Heart left ventricle (tissue), 16 donors: ENCODE data around the gene CTDP1. TPM values are rescaled to one million over a fixed set of nuclear protein-coding genes. Genes with fewer than 3 reads are reported as not detected.

Experiments
- ATAC-seq, 4 donors: fragments of 200-7000 bp; cut with Tn5 transposase; one replicate each; pipeline ENCODE4 v1.9.1; 2020 to 2022; ENCODE audit warnings: moderate library complexity in 4 of 4, mild to moderate bottlenecking in 3 of 4, moderate number of reproducible peaks in 1 of 4
- DNase-seq, 5 donors: peaks; one replicate each; pipeline ENCODE4 v3.0.0-alpha.2; 2020
- H3K27ac ChIP-seq, 12 donors: fragments of 200-600 bp; sonication (generic) in 4 of 12; one replicate each; pipeline versions ENCODE4 v1.5.0 to v1.8.0; 2016 to 2022; ENCODE audit warnings: mild to moderate bottlenecking in 2 of 12
- H3K27me3 ChIP-seq, 9 donors: fragments of 200-600 bp; sonication (generic) in 2 of 9; one replicate each; pipeline versions ENCODE4 v1.5.1 to v1.8.0; 2016 to 2022; ENCODE audit warnings: mild to moderate bottlenecking in 3 of 9
- H3K36me3 ChIP-seq, 9 donors: fragments of 200-600 bp; sonication (generic) in 2 of 9; one replicate each; pipeline versions ENCODE4 v1.5.0 to v1.8.0; 2018 to 2022; ENCODE audit warnings: mild to moderate bottlenecking in 2 of 9
- H3K4me1 ChIP-seq, 12 donors: fragments of 200-600 bp; sonication (generic) in 4 of 12; one replicate each; pipeline versions ENCODE4 v1.5.0 to v1.8.0; 2016 to 2022; ENCODE audit warnings: mild to moderate bottlenecking in 3 of 12
- H3K4me3 ChIP-seq, 12 donors: fragments of 200-600 bp; sonication (generic) in 4 of 12; one replicate each; pipeline versions ENCODE4 v1.5.0 to v1.8.0; 2017 to 2022; ENCODE audit warnings: mild to moderate bottlenecking in 9 of 12, moderate library complexity in 4 of 12
- H3K9me3 ChIP-seq, 12 donors: fragments of 200-600 bp; sonication (generic) in 4 of 12; one replicate each; pipeline versions ENCODE4 v1.5.0 to v1.8.0; 2016 to 2022; ENCODE audit warnings: mild to moderate bottlenecking in 1 of 12
- CTCF ChIP-seq, 12 donors: fragments of 200-600 bp; sonication (generic) in 4 of 12; IDR thresholded peaks; one replicate each; pipeline versions ENCODE4 v1.5.0 to v1.8.0; 2018 to 2022; ENCODE audit warnings: antibody characterized with exemption in 12 of 12, mild to moderate bottlenecking in 5 of 12
- POLR2A ChIP-seq, 2 donors: fragments of 450-650 bp; IDR thresholded peaks; one replicate each; pipeline ENCODE4 v1.6.1; 2017; ENCODE audit warnings: antibody characterized with exemption in 2 of 2, mild to moderate bottlenecking in 2 of 2, moderate library complexity in 2 of 2
- WGBS, 4 donors: extraction: QIAGEN DNeasy Blood & Tissue Kit in 2 of 4; methylation state at CpG; one replicate each; pipeline versions ENCODE4 v1.1.5 to v1.1.7; 2013 to 2018; 5-methylcytosine and 5-hydroxymethylcytosine counted together
- intact Hi-C, 10 donors: fragments of 100-400 bp; cut with DNase I; formaldehyde crosslinking; loops; one replicate each; pipeline versions ENCODE4 v1.11.1 to v1.14.2; 2022
- polyA plus RNA-seq, 2 donors: library from polyadenylated mRNA; stranded (reverse); fragments of 200-250 nt; gene quantifications; one replicate each; pipeline ENCODE4 v1.2.3, GENCODE V29; 2013
- total RNA-seq, 9 donors: library from RNA; depleted of rRNA in 2 of 9; stranded (reverse); fragments of >200 nt in 2 of 9; fragmentation: NEBNext Ultra II Directional in 3 of 9; extraction: Animal tissue kit (Norgen Biotek cat#: 25700) in 3 of 9; gene quantifications; one replicate each; pipeline versions ENCODE4 v1.1.0 to v1.2.4, GENCODE V29; 2016 to 2023
- donor health status: ischemic (EF 13 %, LVEDD 7.1; RV severe dilation, severe dysfunction).
- donor health status: healthy with polysubstance abuse.
- donor health status: DM: no; HTN: yes; CAD: no.
- donor health status: DM: no; HTN: no; CAD: no.
- donor health status: ischemic (EF 25% LVEDD 6.9; RV normal size, moderate dysfunction).
- donor health status: ischemic (EF 25% LVEDD 5.7; RV mildly dilated, moderate dysfunction).
- donor health status: healthy.
- donor health status: DM: yes; HTN: yes; CAD: no.
- donor health status: ischemic (EF 35%, LVEDD 5.7; RV mildly dilated, moderate dysfunction).
- donor health status: nonischemic (EF 11% LVEDD 7.7; RV severe dilation, severe dysfunction).
- donor health status: DM: yes; HTN: yes; CAD: no.
- donor health status: PGD.
- donor health status: ischemic (EF 29% LVEDD 5.4; RV normal size, mild dysfunction).
- donor health status: nonischemic (EF 23%, LVEDD 6.1; RV moderate dilation, normal function).

The CTDP1 gene
- total and polyA plus RNA-seq, 11 donors: 6.0 to 17.1 (median 10.3) TPM

- WGBS, 4 donors: 78 to 86% (median 81%) methylated on average over 7 of the region's 7 CpGs
- Histone ChIP-seq H3K27ac (no peak overlapping the region), H3K9me3 (no peaks in the 10 kb centered on the region), H3K4me1 (peaks cover 3 to 40% (median 10%) of the 10 kb centered on the region in 12 donors), H3K36me3 (peaks cover 0 to 16% (median 0%) of the 10 kb centered on the region in 9 donors), H3K4me3 (no peak overlapping the region), H3K27me3 (no peaks in the 10 kb centered on the region)
- intact Hi-C loops: loop anchor here in 2 of 10 donors (10.0 kb wide), 1 partner anchor 269 kb away; the partner anchor contains the start of gene SLC66A2 (in 2 of the 2)
- TF ChIP-seq POLR2A (IDR thresholded peaks at IDR 0.05) (no peak), CTCF (IDR thresholded peaks at IDR 0.05) (no peak)
- ATAC-seq (no peak), DNase-seq (no peak)
Observed at GRCh38 chr18:79685971-79686370, 6.4 kb downstream of the CTDP1 start.

- DNase-seq (no peak), ATAC-seq (no peak)
- Histone ChIP-seq H3K36me3 (peaks cover 0 to 4% (median 0%) of the 10 kb centered on the region in 9 donors), H3K4me3 (no peak overlapping the region), H3K27me3 (no peaks in the 10 kb centered on the region), H3K27ac (no peak overlapping the region), H3K9me3 (no peaks in the 10 kb centered on the region), H3K4me1 (peaks cover 0 to 24% (median 5%) of the 10 kb centered on the region in 12 donors)
- intact Hi-C loops: loop anchor here in 2 of 10 donors (10.0 kb wide), 1 partner anchor 267 kb away; the partner anchor contains the start of gene SLC66A2 (in 2 of the 2)
- no peak for TF ChIP-seq POLR2A (IDR thresholded peaks at IDR 0.05)
- TF ChIP-seq CTCF (IDR thresholded peaks at IDR 0.05): no peak
- 78 to 83% (median 81%) methylated on average over 11 to 12 of the region's 12 CpGs for WGBS, 4 donors
Observed at GRCh38 chr18:79687806-79688205, 8.2 kb downstream of the CTDP1 start.

- TF ChIP-seq CTCF (IDR thresholded peaks at IDR 0.05) (no peak), POLR2A (IDR thresholded peaks at IDR 0.05) (no peak)
- Histone ChIP-seq H3K4me1 (peaks cover 0 to 6% (median 0%) of the 10 kb centered on the region in 12 donors), H3K27ac (no peak overlapping the region), H3K9me3 (no peaks in the 10 kb centered on the region), H3K4me3 (no peak overlapping the region), H3K27me3 (no peaks in the 10 kb centered on the region), H3K36me3 (peaks cover 0 to 5% (median 0%) of the 10 kb centered on the region in 9 donors)
- intact Hi-C loops: no loop called here
- DNase-seq (no peak), ATAC-seq (no peak)
- WGBS, 4 donors: 80 to 92% (median 88%) methylated on average over 6 of the region's 6 CpGs
Observed at GRCh38 chr18:79690071-79690470, 10.5 kb downstream of the CTDP1 start.

GRCh38 chr18:79690586-79691482 is 11.2 kb downstream of the CTDP1 start:
- Histone ChIP-seq H3K27me3 (no peaks in the 10 kb centered on the region), H3K27ac (no peak overlapping the region), H3K4me1 (peaks cover 0 to 6% (median 0%) of the 10 kb centered on the region in 12 donors), H3K9me3 (no peaks in the 10 kb centered on the region), H3K36me3 (peaks cover 0 to 12% (median 7%) of the 10 kb centered on the region in 9 donors), H3K4me3 (no peak overlapping the region)
- TF ChIP-seq POLR2A (IDR thresholded peaks at IDR 0.05): no peak
- TF ChIP-seq CTCF (IDR thresholded peaks at IDR 0.05): no peak
- intact Hi-C loops: no loop called here
- no peak for DNase-seq
- WGBS, 4 donors: 84 to 89% (median 88%) methylated on average over 29 to 33 of the region's 33 CpGs
- ATAC-seq: no peak
